DOHH2 (cell line): ENCODE data around the gene MBD5.

Experiments
- CTCF ChIP-seq: fragments of 200-600 bp; sonication (generic); IDR thresholded peaks from one replicate; pipeline ENCODE4 v1.5.1; 2014; ENCODE audit warnings: antibody characterized with exemption, mild to moderate bottlenecking, low read depth, low read length; ENCODE audit not compliant: poor library complexity, severe bottlenecking
- EZH2phosphoT487 ChIP-seq: fragments of 200-600 bp; sonication (generic); IDR thresholded peaks from 2 replicates; pipeline ENCODE4 v1.6.1; 2017; ENCODE audit warnings: borderline replicate concordance, mild to moderate bottlenecking, antibody characterized with exemption, low read length, moderate library complexity, mixed read lengths

- no peak for TF ChIP-seq CTCF
- no peak for TF ChIP-seq EZH2phosphoT487
Observed at GRCh38 chr2:148122788-148123187, 101.9 kb downstream of the MBD5 start.
